Lung microvascular endothelial cell (primary cell): ENCODE data around the gene TM2D1. TPM values are rescaled to one million over a fixed set of nuclear protein-coding genes. Genes with fewer than 3 reads are reported as not detected.
"Not testable (repeated sequence)": the region's sequence is repeated elsewhere in the genome, so short reads cannot be mapped to it uniquely, and the experiment has no call there.

ENCODE experiments used
- DNase-seq, 2 donors: peaks; one replicate each; pipeline versions ENCODE4 v3.0.0 to v3.0.0-alpha.2; 2010; ENCODE audit warnings: low read depth in 2 of 2
- total RNA-seq: library from RNA; depleted of rRNA; stranded (reverse); fragments of >200 nt; gene quantifications from 2 replicates; pipeline ENCODE4 v1.2.1, GENCODE V29; 2014

Gene TM2D1
- total RNA-seq, 1 donor from 2014 or later: 58.7 TPM

DNA sequence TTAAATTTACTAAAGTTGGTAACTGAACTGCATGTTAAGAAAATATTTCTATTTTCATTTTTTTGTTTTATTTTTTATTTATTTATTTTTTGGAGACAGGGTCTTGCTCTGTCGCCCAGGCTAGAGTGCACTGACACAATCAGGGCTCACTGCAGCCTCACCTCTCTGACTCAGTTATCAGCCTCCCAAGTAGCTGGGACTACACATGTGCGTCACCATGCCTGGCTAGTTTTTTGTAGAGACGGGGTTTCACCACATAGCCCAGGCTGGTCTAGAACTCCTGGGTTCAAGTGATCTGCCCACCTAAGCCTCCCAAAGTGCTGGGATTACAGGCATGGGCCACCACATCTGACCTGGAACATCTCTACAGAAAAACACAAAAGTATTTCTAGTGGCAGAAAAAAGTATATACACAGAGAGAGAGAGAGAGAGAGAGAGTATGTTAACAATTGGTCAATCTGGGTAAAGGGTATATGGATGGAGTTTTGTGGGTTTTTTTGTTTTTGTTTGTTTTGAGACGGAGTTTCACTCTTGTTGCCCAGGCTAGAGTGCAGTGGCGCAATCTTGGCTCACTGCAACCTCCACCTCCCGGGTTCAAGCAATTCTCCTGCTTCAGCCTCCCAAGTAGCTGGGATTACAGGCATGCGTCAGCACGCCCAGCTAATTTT lies 5.8 kb downstream of the TM2D1 start:
- DNase-seq: not testable (repeated sequence)

DNA sequence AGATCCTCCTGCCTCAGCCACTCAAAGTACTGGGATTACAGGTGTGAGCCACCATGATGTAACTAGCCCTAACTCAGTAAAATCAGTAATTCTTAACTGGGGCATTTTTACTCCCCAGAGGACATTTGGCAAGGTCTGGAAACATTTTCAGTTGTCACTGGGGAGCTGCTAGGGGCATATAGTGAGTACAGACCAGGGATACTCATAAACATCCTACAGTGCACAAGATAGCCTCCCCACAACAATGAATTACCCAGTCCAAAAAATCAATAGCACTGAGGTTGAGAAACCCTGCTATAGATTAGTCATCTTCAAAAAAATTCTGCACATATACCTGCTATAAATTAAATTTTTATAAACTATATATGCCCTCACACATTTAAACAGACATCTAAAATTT lies 13.0 kb downstream of the TM2D1 start:
- DNase-seq: no peak

DNA sequence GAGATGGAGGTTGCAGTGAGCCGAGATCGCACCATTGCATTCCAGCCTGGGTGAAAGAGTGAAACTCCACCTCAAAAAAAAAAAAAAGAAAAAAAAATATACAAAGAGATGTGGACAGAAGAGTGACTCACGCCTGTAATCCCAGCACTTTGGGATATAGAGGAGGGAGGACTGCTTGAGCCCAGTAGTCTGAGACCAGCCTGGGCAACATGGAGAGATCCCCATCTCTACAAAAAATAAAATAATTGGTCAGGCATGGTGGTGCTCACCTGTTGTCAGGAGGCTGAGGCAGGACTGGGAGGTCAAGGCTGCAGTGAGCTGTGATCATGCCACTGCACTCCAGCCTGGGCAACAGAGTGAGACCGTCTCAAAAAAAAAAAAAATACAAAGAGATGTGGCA lies 13.7 kb downstream of the TM2D1 start:
- DNase-seq: peak in 1 of 2 donors; percentile 1

DNA sequence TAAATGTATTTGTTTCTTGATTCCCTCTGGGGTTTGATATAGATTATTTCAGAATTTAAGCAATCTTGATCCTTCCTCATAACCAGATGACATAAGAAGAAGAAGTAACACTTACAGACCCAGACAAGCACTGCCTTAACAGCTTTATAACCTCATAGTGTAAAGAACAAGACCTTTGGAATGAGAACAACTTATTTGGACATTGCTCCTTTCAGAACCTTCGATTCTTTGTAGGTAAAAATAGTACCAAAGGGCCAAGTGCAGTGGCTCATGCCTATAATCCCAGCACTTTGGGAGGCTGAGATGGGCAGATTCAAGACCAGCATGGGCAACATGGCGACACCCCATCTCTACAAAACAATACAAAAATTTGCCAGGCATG lies 15.0 kb downstream of the TM2D1 start:
- no peak for DNase-seq

DNA sequence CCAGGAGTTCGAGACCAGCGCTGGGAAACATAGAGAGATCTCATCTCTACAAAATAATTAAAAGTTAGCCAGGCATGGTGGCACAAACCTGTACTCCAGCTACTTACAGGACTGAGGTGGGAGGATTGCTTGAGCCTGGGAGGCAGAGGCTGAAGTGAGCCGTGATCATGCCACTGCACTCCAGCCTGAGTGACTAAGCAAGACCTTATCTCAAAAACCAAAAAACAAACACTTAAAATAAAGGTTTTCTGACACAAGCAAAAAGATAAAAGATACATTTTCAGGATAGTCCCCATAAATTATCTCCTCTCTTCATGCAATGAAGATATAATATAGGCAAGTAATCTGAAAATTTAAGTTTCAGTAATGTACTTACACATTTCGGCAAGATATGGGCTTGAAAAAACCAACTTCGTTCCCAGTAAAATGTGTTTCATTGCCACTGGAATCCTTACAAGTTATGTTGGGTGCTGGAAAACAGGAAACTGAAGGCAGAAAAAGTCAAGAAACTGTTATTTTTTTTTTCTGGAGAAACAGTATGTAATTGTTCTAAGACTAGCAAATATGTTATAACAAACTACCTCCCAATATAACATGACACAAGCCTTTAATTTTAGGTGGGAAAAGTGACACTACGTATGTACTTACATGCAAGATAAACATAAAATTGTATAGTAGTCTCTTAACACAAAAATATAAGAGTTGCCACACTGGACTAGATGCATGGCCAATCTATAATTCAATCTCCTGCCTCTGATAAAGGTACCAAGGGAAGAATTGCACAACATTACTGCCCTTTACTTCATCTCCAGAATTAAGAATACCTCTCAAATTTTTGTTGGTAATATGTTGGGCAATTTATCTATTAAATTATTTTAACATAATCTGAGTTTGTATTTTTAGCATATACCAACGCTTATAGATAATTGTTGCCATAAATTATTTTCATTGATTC lies 15.7 kb downstream of the TM2D1 start:
- DNase-seq: no peak

DNA sequence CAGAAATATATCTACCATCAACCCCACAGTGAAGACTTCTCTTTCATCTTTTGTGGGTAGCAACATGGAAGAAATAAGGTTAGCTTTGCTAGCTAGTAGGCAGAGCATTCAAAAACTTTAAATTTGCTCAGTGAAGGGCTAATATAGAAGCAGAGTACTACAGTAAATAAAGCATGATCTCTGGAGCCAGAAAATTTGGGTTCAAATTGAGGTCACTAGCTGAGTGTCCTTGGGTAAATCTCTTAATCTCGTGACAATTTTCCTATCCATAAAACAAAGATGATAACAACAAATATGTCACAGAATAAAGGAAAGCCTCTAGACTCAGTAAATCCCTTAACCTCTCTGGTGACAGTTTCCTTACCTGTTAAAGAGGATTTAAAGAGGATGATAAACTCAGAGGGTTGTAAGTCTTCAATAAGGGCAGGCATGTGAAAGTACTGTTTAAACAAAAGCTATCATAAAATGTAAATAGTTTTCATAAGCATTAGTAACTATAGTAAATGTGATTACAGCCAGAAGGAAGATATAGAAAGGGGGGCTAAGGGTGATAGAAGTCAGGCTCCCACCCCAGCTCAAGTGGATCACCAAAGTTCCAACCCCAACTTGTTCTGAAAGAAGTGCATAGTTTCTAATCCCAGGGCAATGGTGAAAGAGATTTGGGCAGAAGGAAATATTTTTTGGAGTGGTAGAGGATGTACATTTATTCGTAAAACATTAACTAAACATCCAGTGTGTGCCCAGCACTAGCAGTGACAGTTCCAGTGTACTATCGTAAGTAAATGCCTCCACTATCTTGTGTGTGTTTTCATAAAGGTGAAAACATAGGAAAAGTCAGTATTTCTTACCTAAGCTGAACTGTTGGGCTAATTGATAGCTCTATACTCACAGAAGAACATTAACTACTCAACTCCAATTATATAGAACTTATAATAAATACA lies 24.8 kb downstream of the TM2D1 start:
- no peak for DNase-seq

DNA sequence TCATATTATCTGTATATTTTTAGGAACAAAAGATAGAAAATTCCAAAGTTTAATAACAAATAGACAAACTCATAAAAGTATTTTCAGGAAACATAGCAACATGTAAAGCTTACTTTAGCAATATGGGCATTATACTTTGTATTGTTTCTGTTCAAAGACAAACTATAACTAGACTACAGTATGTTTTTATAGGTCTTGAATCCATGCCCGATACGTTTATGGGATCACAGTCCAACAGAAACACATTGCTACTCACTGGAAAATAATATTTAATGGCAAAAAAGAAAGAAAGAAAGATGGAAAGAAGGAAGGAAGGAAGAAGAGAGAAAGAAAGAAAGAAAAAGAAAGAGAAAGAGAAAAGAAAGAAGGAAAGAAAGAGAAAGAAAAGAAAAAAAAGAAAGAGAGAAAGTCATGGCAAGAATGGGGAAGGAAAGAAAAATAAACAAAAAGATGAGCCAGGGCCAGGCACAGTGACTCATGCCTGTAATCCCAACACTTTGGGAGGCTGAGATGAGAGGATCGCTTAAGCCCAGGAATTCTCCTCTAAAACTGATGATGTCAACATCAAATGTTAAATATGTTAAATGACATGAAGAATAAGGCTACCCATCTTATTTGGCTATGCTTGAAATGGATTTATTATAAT lies 32.7 kb downstream of the TM2D1 start:
- peak; percentile 9 to 60 for DNase-seq

DNA sequence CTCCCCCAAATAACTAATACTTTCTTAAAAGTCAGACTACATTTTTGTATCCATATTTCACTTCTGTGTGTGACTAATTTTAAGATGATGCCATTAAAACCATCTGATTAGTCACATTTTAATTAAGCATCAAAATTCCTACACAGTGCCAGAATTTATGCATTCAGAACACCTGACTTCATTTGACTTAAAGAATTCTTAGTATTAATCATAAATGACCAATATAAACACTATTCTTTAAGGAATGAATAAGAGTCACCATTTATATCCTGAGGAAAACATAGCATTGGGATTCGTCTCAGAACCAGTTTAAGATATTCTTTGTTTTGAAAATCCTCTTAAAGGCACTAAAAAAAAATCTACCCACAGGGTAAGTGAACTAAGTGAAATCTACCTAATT lies 37.0 kb downstream of the TM2D1 start:
- no peak for DNase-seq

DNA sequence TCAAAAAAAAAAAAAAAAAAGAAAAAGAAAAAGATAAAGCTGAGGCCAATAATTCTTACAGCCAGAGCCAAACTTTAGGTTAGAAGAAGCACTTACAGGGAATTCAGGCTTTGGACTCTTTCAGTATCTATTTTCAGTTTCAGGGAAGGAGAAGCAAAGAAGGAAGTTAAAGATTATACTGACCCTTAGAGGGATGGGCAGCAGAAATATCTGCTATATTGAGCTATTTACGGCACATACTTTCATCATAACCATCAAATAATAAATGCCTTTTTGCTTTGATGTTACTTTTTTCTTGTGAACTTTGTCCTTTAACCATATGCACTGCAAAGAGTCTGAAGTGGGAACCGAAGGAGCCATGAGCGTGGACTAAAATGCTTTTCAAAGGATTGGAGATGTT lies 42.0 kb downstream of the TM2D1 start:
- DNase-seq: no peak

DNA sequence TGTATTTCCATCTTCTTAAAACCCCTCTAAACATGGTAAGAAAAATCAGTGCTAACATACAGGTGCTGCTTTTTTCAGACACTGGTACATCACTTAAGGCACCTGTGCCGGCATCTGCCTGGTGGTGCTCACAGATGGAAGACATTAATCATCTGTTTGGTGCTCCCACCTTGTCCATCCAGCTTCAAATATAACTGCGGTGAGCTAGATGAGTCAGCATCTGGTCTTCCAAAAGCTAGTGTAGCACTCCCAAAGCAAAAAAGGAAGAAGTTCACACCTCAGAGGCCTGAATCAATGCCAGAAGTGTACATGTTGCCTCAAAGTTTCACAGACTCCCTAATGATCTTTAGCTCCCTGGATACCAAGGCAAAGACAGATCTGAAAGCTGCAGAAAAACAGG lies 44.4 kb downstream of the TM2D1 start:
- no peak for DNase-seq

DNA sequence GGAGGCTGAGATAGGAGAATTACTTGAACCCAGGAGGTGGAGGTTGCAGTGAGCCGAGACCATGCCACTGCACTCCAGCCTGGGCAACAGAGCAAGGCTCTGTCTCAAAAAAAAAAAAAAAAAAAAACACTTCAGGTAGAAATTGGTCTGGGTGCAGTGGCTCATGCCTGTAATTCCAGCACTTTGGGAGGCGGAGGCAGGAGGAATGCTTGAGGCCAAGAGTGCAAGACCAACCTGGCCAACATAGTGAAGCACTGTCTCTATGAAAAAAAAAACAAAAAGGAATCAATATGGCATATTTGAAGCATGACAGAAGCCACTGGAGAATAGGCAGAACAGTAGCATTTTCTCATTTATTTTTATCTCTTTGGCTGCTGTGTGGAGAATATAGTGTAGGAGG lies 48.1 kb downstream of the TM2D1 start:
- DNase-seq: not testable (repeated sequence)

DNA sequence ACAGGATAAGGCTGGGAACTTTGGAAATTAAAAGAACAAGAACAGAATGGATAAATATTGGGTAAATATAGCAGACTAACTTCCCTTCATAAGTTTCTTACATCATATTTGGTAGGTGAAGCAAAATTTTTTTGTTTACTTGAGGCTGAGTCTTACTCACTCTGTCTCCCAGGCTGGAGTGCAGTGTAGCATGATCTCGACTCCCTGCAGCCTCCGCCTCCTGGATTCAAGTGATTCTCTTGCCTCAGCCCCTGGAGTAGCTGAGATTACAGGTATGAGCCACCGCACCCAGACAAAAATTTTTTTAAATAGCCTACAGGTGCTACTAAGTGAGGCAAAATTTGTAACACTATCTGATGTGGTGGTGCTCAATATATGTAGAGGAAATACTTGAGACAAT lies 50.7 kb downstream of the TM2D1 start:
- no peak for DNase-seq

DNA sequence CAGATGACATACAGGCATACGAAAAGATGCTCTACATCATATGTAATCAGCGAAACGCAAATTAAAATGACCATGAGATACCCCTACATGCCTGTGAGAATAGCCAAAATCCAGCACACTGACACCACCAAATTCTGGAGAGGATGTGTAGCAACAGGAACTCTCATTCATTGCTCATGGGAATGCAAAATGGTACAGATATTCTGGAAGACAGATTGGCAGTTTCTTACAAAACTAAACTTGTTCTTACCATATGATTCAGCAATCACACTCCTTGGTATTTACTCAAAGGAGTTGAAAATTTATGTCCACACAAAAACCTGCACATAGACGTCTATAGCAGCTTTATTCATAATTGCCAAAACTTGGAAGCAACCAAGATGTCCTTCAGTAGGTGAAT lies 52.6 kb downstream of the TM2D1 start:
- no peak for DNase-seq

DNA sequence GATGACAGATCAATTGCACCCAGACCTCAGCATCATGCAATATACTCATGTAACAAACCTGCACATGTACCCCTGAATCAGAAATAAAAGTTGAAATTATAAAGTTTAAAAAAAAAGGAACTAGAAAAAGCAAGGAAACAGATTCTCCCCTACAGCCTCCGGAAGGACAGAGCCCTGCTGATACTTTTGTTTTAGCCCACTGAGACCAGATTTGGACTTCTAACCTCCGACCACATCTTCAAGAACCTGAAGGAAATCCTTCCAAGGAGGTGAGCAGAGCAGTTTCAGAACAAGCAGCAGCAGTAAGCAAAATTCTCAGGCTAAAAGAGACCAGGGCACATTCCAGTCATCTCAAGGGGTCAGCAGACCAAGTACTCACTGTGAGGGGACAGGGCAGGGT lies 54.5 kb downstream of the TM2D1 start:
- no peak for DNase-seq

DNA sequence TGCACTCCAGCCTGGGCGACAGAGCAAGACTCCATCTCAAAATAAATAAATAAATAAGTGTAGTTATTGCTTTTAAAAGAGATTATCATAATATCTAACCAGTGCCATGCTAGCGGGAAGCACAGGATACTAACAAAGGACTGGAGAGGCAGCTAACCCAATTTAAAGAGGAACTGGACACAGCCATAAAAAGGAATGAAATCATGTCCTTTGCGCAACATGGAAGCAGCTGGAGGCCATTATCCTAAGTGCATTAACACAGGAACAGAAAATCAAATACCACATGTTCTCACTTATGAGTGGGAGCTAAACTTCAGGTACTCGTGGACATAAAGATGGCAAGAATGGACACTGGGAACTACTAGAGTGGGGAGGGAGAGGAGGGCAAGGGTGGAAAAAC lies 54.9 kb downstream of the TM2D1 start:
- DNase-seq: no peak

DNA sequence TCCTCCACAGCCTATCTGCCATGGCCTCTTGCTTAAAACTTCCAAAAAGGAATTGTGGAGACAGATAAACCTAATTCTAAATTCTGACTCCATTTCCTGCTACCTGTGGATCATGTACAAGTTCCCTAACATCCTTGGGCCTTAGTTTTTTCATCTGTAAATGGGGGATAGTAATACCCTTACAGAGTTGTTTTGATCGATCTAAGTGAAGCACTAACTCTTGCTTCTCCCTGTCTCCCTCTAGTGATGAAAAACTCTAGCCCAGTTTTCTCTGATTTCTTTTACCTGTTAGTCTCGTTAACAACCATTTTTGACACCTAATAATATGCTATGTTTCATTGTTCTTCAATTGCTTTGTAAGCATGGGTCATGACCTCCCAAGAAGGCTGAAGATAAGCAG lies 65.9 kb downstream of the TM2D1 start:
- peak in 1 of 2 donors; percentile 25 for DNase-seq

DNA sequence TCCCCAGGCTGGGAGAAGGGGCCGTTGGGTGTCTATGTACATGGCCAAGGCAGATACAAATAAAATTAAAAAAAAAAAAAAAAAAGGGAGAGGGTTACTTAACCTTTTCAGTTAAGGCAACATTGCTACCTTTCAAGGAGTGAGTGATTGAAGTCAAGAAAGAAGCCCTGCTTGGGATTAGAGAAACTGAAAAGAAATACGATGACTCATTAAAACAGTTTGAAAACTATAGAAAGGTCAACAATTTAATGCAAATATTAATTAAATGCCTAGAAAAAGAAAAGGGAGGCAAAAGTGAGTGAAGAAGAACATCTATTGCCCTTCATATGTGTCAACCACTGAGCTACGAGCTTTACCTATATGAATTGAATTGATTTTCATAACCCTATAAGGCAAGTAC lies 69.5 kb downstream of the TM2D1 start:
- no peak for DNase-seq

DNA sequence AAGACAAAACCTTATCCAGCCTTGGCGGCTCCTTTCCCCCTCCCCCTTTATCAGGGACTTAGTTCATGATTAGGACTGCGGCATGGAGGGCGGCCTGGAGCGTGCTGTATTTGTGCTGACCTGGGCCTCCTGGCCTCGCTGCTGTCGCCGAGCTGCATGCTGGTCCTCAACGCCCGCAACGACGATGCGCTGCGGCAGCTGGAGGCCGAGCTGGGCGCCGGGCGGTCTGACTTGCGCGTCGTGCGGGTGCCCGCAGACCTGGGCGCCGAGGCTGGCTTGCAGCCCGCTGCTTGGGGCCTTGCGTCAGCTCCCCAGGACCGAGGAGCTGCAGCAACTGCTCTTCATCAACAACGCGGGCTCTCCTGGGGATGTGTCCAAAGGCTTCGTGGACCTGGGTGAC lies 70.9 kb downstream of the TM2D1 start:
- DNase-seq: no peak

DNA sequence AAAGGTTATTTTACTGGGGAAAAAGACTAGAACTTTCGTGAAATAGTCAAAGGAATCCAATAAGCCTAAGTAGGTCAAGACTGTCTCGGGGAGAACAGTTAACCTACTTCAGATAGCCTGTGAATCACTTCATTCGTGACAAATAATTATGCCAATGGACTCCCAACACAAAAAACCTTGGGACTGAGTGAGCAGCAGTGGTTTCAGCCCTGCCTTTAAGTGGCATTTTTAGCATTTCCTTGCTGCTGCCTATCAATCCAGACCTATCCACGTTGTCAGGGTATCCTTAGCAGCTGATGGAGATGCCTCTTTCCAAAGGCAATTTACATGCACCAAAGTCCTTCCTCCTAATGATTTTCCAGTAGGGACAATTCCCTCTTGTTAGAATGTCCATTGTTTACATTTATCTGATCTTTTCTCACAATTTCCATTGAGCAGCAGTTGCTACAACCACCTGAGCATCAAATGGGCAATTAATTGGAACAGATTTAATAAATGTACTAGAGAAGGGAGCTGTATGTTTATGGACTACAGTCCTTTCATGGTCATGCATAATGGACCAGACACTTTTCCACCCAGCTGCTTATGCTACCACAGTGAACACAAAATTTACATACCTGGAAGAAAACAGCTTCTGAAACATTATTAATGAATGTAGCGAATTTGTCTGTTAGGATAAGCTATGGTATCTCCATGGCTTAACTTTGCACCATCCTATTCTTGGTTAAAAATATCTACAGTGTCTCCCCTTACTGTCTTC lies 75.8 kb downstream of the TM2D1 start:
- no peak for DNase-seq

DNA sequence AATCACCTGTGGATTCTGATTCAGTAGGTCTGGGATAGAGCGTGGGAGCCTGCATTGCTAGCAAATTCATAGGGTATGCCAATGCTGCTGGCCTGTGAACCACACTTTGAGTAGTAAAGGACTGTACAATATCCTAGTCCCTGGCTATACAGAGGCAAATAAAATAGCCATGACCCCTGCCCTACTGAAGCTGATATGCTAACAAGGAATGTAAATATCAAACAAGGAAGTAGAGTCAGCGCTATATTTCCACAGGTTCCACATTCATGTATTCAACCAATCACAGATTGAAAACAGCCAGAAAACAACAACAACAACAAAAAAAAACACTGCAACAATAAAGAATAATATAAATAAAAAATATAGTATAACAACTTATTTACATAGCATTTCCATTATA lies 77.8 kb downstream of the TM2D1 start:
- DNase-seq: no peak

DNA sequence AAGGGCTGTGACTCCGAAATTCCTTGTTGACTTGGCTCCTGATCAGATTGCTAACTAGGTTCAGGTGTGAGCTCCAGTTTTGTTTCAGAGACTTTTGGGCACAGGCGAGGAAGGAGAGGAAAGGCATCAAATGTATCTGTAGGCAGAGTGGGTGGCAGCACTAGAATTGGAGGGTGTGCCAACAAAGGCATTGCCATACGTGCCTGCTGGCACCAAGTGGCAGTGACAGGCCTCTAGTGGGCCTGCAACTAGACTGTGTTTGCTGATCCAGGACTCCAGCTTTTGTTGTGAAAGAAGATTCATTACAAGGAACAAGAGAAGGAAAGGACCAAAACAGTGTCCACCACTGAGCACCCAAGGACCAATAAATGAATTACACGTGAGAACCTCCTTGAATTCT lies 79.5 kb downstream of the TM2D1 start:
- DNase-seq: no peak
